ENCODE data around the gene ASCC1.
"Not testable (repeated sequence)": the region's sequence is repeated elsewhere in the genome, so short reads cannot be mapped to it uniquely, and the experiment has no call there.

Gene ASCC1

DNA sequence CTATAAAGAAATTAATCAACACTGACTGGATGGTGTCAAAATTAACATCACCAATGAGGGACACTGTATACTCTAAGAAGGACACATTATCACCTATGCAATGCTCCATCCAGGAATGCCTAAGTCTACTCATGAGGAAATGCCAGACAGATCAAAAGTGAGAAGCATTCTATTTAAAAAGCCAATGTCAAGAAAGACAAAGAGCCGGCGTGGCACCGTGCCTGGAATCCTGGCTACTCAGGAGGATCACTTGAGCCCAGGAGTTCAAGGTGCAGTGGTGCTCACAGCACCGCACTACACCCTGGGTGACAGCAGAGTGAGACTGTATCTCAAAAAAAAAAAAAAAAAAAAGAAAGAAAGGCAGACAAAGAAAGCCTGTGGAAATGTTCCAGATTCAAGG is 45.8 kb downstream of the ASCC1 start:
- no peak for DNase-seq (ENCODE audit: low read depth)

DNA sequence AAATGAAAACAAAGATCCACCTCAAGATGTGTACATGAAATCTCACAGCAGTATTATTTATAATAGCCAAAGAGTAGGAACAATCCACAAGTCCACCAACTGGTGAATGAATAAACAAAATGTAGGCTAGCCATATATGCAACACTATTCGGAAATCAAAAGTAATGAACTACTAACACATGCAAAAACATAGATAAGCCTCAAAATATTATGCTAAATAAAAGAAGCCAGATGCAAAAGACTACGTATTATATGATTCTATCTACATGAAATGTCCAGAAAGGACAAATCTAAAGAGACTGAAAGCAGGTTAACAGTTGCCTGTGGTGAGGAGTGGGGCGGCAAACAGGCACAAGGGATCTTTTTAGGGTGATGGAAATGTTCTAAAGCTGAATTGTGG is 49.0 kb downstream of the ASCC1 start:
- no peak for DNase-seq (ENCODE audit: low read depth)

DNA sequence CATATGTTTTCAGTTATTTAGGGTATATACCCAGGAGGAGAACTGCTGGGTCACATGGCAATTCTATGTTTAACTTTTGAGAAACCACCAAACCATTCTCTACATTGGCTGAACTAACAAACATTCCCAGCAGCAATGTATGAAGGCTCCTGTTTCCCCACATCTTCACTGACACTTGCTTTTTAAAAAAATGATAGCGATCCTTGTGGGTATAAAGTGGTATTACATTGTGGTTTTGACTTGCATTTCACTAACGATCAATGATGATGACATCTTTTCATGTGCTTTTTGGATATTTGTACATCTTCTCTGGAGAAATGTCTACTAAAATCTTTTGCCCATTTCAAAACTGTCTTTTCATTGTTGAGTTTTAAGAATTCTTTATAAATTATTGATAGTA is 51.5 kb downstream of the ASCC1 start:
- no peak for DNase-seq (ENCODE audit: low read depth)

DNA sequence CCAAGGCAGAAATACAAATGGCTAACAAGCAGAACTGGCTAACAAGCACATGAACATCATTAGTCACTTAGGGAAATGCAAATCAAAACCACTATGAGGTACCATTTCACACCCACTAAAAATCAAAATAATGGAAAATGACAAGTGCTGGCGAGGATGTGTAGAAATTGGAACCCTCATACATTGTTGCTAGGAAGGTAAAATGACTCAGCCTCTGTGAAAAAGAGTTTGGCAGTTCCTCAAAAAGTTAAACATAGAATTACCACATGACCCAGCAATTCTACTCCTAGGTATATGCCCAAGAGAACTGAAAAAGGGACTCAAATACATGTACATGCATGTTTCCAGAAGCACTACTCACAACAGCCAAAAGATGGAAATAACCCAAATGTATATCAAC is 53.1 kb downstream of the ASCC1 start:
- no peak for DNase-seq (ENCODE audit: low read depth)

DNA sequence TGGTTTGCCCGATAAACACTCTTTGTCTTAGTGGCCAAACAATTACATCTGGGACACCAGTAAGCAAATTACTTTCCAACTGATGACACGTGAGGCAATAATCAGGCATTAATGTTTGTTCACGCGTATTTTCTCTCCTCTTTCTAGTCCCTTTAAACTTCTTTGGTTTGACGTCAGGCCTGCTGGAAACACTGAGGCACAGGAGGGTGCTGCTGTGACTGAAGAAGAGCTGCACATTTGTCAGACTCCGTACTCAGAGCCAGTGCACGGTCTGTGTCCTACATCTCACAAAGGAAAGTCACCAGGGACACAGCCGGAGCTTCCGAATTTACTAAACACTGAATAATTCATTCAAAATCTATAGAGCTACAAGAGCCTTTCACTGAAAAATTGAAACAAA is 57.9 kb downstream of the ASCC1 start:
- DNase-seq (ENCODE audit: low read depth), result no peak

DNA sequence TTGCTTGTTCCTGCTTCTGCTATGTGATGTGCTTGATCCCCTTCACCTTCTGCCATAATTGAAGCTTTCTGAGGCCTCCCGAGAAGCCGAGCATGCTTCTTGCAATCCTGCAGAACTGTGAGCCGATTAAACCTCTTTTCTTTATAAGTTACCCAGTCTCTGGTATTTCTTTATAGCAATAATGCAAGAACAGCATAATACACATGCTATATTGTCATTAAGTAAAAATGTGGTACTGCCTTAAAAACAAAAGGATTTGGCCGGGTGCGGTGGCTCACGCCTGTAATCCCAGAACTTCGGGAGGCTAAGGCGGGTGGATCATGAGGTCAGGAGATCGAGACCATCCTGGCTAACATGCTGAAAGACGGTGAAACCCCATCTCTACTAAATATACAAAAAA is 59.9 kb downstream of the ASCC1 start:
- no peak for DNase-seq (ENCODE audit: low read depth)

DNA sequence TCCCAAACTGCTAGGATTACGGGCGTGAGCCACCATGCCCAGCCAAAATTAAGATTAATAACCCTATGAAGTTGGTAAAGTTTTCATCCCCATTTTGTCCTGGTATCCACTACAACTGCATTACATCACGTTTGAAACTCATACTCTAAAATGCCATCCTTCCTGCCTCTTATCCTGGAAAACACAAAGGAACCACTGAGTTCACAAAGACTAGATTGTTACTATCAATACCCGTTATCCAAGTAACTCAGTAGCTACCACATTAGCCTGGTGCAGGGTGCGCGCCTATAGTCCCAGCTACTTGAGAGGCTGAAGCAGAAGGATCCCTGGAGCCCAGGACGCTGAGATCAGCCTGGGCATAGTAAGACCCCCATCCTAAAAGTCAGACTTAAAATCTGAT is 63.8 kb downstream of the ASCC1 start:
- DNase-seq (ENCODE audit: low read depth), result no peak

DNA sequence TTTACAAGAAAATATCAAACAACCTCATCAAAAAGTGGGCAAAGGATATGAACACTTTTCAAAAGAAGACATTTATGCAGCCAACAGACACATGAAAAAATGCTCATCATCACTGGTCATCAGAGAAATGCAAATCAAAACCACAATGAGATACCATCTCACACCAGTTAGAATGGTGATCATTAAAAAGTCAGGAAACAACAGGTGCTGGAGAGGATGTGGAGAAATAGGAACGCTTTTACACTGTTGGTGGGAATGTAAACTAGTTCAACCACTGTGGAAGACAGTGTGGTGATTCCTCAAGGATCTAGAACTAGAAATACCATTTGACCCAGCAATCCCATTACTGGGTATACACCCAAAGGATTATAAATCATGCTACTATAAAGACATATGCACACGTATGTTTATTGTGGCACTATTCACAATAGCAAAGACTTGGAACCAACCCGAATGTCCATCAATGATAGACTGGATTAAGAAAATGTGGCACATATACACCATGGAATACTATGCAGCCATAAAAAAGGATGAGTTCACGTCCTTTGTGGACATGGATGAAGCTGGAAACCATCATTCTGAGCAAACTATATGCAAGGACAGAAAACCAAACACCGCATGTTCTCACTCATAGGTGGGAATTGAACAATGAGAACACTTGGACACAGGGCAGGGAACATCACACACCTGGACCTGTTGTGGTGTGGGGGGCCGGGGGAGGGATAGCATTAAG is 65.2 kb downstream of the ASCC1 start:
- DNase-seq (ENCODE audit: low read depth), result not testable (repeated sequence)

DNA sequence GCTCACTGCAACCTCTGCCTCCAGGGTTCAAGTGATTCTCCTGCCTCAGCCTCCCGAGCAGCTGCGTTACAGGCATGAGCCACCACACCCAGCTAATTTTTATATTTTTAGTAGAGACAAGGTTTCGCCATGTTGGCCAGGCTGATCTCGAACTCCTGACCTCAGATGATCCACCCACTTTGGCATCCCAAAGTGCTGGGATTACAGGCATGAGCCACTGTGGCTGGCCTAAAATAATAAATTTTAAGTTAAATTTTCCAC is 68.8 kb downstream of the ASCC1 start:
- DNase-seq (ENCODE audit: low read depth), result not testable (repeated sequence)

DNA sequence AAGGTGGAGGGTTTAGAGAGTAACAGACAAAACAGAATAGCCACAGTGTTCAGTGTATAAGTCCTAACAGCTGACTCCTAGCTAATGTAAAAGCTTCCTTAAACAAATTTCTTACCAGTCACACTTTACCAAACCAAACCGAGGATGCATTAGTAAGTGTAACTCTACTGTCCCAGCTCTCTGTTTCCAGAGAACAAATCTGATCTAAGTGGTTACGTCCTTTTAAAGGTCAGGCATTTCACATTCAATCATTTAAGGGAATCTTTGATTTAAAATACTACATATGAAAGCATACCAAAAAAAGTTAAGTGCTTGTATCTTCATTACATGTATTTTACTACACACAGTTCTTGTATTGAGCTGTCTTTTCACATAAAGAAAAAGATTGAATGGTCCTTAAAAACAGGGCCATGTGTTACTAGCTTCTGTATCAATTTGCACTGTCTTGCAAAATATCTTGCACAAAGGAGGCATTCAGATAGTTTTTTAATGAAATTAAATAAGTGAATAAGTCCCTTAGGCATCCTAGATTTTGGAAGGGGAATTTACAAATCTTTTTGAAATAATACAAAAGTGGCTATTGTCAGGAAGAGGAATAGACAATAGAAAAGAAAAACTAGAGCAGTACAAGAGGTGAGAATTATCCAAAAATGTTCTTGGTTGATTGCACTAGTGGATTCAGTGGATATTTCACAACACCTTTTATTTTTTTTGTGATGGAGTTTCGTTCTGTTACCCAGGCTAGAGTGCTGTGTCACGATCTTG is 69.3 kb downstream of the ASCC1 start:
- no peak for DNase-seq (ENCODE audit: low read depth)

DNA sequence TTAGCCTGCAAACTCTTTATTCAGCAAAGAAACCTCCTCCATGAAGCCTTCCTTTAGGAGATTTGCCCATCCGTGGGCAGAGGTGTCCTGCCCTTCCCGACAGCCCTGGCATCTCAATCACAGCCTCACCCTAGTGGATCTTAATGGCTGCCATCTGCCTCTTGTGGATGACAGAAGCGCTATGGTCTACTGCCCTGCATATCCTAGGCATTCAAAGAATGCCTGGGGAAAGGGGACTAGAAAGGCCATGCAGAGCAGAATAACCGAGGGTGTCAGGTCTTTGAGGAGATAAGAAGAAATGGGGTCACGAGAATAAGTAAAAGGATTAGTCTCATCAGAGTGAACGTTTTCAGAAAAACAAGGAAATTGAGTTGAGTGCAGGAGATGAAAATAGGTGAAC is 70.0 kb downstream of the ASCC1 start:
- no peak for DNase-seq (ENCODE audit: low read depth)

DNA sequence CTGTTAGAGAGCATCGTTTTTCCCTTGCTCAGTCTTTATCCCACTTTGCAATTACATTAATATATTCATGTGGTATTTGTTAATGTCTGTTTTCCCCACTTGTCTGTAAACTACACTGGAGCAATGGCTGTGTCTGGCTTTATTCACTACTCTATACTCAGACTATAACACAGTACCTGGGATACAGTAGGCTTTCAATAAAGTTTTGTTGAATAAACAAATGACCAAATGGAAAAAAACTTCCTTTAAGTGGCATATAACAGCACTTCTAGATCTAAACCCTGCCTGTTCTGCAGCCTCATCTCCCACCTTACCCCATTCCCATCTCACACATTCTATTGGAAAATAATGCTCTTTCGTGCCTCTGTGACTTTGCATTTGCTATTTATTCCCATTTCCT is 70.4 kb downstream of the ASCC1 start:
- DNase-seq (ENCODE audit: low read depth), result no peak

DNA sequence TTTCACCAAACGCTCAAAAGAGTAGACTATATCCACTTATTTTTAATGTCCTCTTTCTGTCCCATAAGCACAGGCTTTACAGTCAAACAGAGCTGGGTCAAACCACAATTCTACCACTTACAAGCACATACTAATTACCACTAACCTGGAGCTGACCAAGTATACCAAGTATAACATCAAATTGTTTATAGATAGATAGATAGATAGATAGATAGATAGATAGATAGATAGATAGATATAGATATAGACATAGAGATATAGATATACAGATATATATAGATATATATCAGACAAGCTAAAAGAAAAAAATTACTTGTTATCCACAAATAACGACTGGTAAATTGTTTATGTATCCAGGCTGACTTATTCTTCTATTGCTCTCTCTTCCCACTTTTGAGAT is 75.2 kb downstream of the ASCC1 start:
- no peak for DNase-seq (ENCODE audit: low read depth)

DNA sequence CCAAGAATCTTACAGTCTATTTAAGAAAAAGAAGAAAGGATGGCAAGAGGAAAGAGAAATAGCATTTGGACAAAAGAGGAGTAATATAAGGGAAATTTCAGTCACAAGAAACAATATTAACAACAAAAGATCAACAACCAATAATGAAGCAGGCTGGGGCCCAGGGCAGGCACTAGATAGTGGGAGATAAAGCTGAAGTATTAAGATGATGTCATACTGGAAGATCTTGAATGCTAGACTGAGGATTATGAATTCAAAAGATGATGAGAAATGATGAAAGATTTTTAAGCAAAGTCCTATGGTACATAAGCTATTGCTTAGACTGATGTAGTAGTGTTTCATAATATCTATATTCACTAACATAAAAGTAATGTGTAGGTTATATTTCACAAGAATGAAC is 75.9 kb downstream of the ASCC1 start:
- no peak for DNase-seq (ENCODE audit: low read depth)

DNA sequence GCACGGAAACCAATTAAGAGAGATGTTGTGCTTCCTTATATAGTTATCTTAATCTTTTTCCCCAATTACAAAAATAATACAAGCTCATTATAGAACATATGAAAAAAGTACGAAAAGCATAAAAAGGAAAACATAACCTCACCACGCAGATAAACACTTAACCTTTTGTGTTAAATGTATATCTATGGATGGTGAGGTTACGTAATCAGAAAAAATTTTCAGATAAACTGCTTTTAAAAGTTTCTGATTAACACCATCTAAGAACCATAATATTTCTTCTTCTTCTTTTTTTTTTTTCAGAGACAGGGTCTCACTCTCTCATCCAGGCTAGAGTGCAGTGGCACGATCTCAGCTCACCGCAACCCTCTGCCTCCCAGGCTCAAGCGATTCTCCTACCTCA is 78.5 kb downstream of the ASCC1 start:
- DNase-seq (ENCODE audit: low read depth), result no peak

DNA sequence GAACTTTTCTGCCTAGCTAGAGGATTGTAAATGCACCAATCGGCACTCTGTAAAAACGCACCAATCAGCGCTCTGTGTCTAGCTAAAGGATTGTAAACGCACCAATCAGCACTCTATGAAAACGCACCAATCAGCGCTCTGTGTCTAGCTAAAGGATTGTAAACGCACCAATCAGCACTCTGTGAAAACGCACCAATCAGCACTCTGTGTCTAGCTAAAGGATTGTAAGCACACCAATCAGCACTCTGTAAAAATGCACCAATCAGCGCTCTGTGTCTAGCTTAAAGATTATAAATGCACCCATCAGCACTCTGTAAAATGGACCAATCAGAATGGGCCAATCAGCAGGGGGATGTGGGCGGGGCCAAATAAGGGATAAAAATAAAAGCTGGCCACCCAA is 79.9 kb downstream of the ASCC1 start:
- DNase-seq (ENCODE audit: low read depth), result not testable (repeated sequence)

DNA sequence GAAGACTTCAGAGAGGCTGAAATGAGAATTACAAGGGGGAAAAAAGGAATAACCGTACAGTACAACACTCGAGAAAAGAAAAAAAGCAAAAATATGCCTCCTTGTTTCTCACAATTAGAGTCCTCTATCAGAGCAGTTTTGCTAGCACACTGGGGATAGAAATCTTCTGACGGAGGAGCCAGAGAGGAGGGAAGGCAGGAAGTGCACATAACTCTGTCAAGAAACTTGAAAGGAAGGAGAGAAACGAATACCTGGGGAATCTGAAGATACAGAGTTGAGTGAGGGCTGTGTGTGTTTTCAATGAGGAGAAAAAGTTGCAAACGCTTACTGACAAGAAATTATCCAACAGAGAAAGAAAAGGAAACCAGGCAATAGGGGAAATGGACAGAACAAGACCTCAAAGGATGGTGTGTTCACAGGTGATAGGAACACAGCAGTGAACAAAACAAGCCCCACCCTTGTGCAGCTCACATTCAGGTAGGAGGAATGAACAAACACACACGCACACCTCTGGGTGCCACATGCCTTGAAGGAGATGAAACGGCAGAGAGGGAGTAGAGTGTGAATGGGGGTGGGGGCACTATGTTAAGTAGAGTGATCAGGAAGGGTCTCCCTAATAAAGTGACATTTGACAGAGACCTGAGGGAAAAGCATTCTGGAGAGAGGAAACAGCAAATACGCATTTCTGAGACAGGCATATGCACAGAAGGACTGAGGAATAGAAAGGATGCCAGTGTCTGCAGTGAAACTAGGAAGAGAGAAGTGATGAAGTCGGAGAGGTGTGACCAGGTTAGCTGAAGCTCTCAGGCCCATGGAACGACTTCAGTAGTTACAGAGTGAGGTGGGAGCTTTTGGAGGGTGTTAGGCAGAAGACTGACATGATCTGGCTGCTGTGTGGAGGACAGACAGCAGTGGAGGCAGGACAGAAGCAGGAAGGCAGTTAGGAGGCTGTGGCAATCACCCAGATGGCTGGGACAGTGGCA is 81.0 kb downstream of the ASCC1 start:
- DNase-seq (ENCODE audit: low read depth), result no peak

DNA sequence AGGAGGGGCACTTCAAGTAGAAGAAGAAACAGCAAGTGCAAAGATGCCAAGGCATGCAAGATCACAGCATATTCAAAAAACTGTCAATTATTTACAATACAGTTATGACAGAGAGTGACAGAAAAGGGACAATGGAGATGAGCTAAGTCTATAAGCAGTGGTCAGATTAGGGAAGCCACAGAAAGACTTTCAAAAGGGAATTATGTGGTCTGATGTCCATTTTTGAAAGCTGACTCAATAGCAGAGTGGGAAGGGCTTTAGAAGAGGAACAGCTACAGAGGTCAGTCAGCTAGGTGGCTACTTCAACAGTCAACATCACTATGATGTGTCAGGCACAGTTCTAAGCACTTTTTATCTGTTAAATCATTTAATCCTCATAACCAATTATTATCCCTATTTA is 82.6 kb downstream of the ASCC1 start:
- DNase-seq (ENCODE audit: low read depth), result no peak

DNA sequence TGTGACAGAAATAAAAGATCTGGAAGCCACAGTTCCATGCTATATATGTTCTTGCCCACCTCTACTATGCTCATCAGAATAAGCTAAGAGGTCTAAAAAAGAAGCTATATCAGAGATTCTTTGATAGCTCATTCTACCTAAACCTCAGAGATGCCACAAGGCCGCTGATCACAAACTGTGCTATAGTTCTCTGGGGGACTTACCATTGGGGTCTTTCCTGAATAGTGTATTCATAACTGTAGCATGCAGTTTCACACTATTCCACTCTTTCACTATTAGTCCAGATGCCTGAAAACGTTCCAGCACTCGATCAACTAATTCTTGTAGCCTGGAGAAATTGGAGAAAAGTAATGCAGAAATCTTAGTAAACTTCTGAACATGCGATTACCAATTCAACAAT is 83.2 kb downstream of the ASCC1 start:
- DNase-seq (ENCODE audit: low read depth), result no peak

DNA sequence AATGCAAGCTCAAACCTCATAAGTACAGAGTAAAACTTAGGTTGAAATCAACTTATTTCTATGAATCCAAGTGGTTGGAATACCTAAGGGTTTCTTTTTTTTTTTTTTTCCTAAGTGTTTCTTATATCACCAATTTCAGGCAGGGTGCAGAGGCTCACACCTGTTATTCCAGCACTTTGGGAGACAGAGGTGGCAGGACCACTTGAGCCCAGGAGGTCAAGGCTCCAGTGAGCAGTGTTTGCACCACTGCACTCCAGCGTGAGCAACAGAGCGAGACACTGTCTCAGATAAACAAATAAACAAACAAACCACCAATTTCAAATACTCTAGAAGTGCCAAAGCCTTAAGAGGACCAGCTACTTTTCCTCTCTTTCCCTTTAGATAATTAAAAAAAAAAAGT is 88.5 kb downstream of the ASCC1 start:
- DNase-seq (ENCODE audit: low read depth), result no peak

DNA sequence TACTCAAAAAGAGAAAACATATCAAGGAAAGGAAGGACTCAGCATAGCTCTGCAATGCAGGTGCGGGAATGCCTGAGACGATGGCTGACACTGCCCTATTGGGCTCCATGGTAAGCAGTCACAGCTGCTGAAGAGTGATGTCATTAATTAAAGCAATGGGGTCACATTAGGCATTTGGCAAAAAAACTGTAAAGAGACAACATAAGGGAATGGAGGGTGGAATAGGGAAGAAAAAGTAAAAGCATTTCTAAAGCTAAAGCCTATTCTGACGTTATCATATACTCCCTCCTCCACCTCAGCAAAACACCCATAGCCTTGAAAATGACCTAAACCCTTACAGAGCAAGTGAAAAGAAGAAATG is 89.2 kb downstream of the ASCC1 start:
- no peak for DNase-seq (ENCODE audit: low read depth)

DNA sequence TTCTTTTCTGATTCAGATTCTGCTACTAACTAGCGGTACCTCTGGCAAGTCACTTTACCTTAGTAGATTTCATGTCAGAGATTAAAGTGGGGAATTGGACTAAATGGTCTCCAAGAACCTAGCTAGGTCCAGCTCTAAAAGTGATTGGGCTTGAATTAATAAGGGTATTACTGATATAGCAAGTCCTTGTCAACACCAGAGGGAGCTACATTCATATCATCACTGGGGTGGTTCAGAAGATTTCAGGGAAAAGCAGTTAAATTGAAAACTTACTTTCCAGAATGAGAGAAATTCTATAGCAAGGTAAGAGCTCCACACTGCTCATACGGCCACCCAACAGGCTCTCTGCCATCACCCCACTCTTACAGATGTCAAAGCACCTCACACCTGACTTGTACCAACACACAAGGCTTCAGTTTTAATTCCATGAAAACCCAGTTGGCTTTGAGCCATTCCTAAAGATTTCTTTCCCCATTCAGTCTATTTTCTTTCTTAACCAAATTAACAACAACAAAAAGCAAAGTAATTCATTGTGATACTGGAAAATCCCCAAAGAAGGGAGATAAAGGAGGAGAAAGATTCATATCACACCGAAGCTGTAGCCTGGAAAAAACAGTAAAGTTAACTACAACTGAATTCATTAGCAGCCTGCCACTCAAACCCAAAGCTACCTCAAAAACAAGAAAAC is 89.7 kb downstream of the ASCC1 start:
- no peak for DNase-seq (ENCODE audit: low read depth)
